Measurements from ENCODE around the gene SPRR2G.

DNA sequence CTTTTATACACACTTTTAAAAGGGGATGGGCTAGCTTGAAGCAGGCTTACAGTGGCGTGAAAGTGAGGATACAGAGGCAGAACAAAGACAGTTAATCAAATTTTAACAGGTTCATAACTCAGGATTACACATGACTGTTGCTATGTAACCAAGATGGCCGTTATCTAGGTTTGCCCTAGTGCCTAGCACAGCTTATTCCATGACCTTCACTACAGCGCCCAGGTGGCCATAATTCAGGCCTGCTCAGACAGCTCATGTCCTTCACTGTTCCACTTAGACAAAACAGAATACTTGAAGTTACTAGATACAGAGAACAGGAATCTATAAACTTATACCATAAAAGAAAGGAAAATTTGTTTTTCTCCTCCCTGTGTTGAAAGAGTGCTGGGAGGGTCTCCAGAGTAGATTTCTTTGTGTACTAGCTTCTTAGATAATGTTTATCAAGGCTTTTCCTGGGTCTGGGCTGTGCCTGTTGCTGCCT lies 31.2 kb downstream of the SPRR2G start:
- TF ChIP-seq EZH2 (IDR thresholded peaks at IDR 0.05), result no peak
- TF ChIP-seq POLR2AphosphoS5 (IDR thresholded peaks at IDR 0.05; ENCODE audit: borderline replicate concordance, low read depth, low read length), result no peak

All from SK-N-MC (cell line).